GM13977 (cell line): ENCODE measurements around the gene CCS.

Experiments
- DNase-seq: peaks from one replicate; pipeline ENCODE4 v3.0.0; 2012; ENCODE audit warnings: low spot score
- in situ Hi-C: fragments of 300-500 bp; cut with MboI; formaldehyde crosslinking; loops from one replicate; pipeline ENCODE4 v1.12.0; 2022; ENCODE audit warnings: low sequenced_read_pairs, low pct_unique_long_range_greater_than_20kb, mixed read lengths, inconsistent platforms; ENCODE audit not compliant: unreplicated experiment
- TF ChIP-seq, protein P1 (sequence below): IDR thresholded peaks from 2 replicates; pipeline ENCODE4 v1.5.1; 2012; ENCODE audit warnings: mild to moderate bottlenecking, control low read depth; ENCODE audit not compliant: insufficient read depth; ENCODE audit errors: extremely low read depth, missing control alignments

CCS gene

GRCh38 chr11:66562275-66562674, 30.7 kb upstream of the CCS start:
- TF ChIP-seq, protein P1, sequence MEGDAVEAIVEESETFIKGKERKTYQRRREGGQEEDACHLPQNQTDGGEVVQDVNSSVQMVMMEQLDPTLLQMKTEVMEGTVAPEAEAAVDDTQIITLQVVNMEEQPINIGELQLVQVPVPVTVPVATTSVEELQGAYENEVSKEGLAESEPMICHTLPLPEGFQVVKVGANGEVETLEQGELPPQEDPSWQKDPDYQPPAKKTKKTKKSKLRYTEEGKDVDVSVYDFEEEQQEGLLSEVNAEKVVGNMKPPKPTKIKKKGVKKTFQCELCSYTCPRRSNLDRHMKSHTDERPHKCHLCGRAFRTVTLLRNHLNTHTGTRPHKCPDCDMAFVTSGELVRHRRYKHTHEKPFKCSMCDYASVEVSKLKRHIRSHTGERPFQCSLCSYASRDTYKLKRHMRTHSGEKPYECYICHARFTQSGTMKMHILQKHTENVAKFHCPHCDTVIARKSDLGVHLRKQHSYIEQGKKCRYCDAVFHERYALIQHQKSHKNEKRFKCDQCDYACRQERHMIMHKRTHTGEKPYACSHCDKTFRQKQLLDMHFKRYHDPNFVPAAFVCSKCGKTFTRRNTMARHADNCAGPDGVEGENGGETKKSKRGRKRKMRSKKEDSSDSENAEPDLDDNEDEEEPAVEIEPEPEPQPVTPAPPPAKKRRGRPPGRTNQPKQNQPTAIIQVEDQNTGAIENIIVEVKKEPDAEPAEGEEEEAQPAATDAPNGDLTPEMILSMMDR = no peak
- in situ Hi-C loops = loop anchor here (25.0 kb wide), 1 partner anchor 275 kb away; the partner anchor contains the start of gene RCE1
- DNase-seq = no peak

- TF ChIP-seq, protein P1 = no peak
- no peak for DNase-seq
- in situ Hi-C loops = loop anchor here (25.0 kb wide), 1 partner anchor 274 kb away; the partner anchor contains the start of gene RCE1
Observed at GRCh38 chr11:66562907-66563583, 29.9 kb upstream of the CCS start.

GRCh38 chr11:66563832-66564231, 29.2 kb upstream of the CCS start:
- TF ChIP-seq, protein P1 = no peak
- in situ Hi-C loops = loop anchor here (25.0 kb wide), 1 partner anchor 273 kb away; the partner anchor contains the start of gene RCE1
- no peak for DNase-seq

- DNase-seq = no peak
- TF ChIP-seq, protein P1 = no peak
- in situ Hi-C loops = loop anchor here (25.0 kb wide), 1 partner anchor 273 kb away; the partner anchor contains the start of gene RCE1
Observed at GRCh38 chr11:66564538-66564937, 28.4 kb upstream of the CCS start.

DNA sequence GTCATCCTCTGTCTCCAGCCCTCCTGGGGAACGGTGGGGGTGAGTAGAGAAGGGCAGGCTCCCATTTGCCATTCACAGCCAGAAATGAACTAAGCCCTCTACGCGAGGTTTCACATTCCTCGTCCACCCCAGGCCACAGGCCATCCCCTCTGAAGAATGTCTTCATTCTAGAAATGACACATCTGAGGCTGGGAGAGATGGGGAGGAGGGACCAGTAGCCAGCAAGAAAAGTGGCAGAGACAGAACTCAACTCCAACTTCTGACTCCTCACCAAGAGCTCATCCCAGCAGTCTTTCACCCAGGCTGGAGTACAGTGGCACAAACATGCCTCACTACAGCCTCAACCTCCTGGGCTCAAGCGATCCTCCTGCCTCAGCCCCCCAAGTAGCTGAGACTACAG, 28.0 kb upstream of the CCS start:
- in situ Hi-C loops = loop anchor here (25.0 kb wide), 1 partner anchor 272 kb away; the partner anchor contains the start of gene RCE1
- TF ChIP-seq, protein P1 = no peak
- no peak for DNase-seq

GRCh38 chr11:66566221-66566620, 26.8 kb upstream of the CCS start:
- in situ Hi-C loops = loop anchor here (25.0 kb wide), 1 partner anchor 271 kb away; the partner anchor contains the start of gene RCE1
- DNase-seq = no peak
- TF ChIP-seq, protein P1 = no peak
